Uterus (tissue), 4 donors: ENCODE results near the gene SERF2. TPM values are rescaled to one million over a fixed set of nuclear protein-coding genes. Genes with fewer than 3 reads are reported as not detected.
A peak's percentile ranks its signal among the peaks of the same experiment; 100 is the strongest.
"Not testable (repeated sequence)": the region's sequence is repeated elsewhere in the genome, so short reads cannot be mapped to it uniquely, and the experiment has no call there.

ENCODE experiments used
- DNase-seq, 2 donors: peaks; one replicate each; pipeline ENCODE4 v3.0.0-alpha.2; 2019 to 2020
- H3K27ac ChIP-seq, 2 donors: fragments of 200-600 bp; sonication (generic); 1 replicate in 1 of 2; 2 replicates in 1 of 2; pipeline ENCODE4 v1.5.1; 2016 to 2018
- H3K27me3 ChIP-seq, 2 donors: fragments of 200-600 bp; sonication (generic); one replicate each; pipeline ENCODE4 v1.5.1; 2018 to 2019; ENCODE audit warnings: control low read depth in 1 of 2
- H3K36me3 ChIP-seq, 2 donors: fragments of 200-600 bp; sonication (generic); one replicate each; pipeline ENCODE4 v1.5.1; 2019; ENCODE audit warnings: control low read depth in 1 of 2
- H3K4me1 ChIP-seq, 2 donors: fragments of 200-600 bp; sonication (generic); one replicate each; pipeline ENCODE4 v1.5.1; 2018 to 2019; ENCODE audit warnings: control low read depth in 1 of 2
- H3K4me3 ChIP-seq, 2 donors: fragments of 200-600 bp; sonication (generic); 1 replicate in 1 of 2; 2 replicates in 1 of 2; pipeline ENCODE4 v1.5.1; 2018 to 2019; ENCODE audit warnings: mild to moderate bottlenecking in 1 of 2
- H3K9me3 ChIP-seq, 2 donors: fragments of 200-600 bp; sonication (generic); one replicate each; pipeline ENCODE4 v1.5.1; 2019; ENCODE audit warnings: control low read depth in 1 of 2
- POLR2A ChIP-seq, 2 donors: fragments of 450-650 bp; IDR thresholded peaks; one replicate each; pipeline ENCODE4 v1.6.1; 2016; ENCODE audit warnings: antibody characterized with exemption in 2 of 2, mild to moderate bottlenecking in 1 of 2, moderate library complexity in 1 of 2
- intact Hi-C: fragments of 100-400 bp; cut with DNase I; formaldehyde crosslinking; loops from one replicate; pipeline ENCODE4 v1.15.1; 2023; ENCODE audit warnings: low total_unique reads
- total RNA-seq, 4 donors: library from RNA; depleted of rRNA in 3 of 4; stranded (reverse); fragments of >200 nt in 3 of 4; gene quantifications; one replicate each; pipeline versions ENCODE4 v1.1.0 to v1.2.4, GENCODE V29; 2014 to 2023
- TF ChIP-seq, protein P1 (sequence below), 4 experiments: fragments of 200-600 bp in 2 of 4; fragments of 450-650 bp in 2 of 4; sonication (generic) in 2 of 4; IDR thresholded peaks; one replicate each; pipeline ENCODE4 v1.5.1; 2016 to 2019; ENCODE audit warnings: antibody characterized with exemption in 4 of 4, mild to moderate bottlenecking in 2 of 4, moderate library complexity in 1 of 4
- donor health status: DM: yes; HTN: yes; CAD: no.

SERF2 gene
- 100 to 1,000 TPM; 131 to 715 (median 367) TPM for total RNA-seq

DNA sequence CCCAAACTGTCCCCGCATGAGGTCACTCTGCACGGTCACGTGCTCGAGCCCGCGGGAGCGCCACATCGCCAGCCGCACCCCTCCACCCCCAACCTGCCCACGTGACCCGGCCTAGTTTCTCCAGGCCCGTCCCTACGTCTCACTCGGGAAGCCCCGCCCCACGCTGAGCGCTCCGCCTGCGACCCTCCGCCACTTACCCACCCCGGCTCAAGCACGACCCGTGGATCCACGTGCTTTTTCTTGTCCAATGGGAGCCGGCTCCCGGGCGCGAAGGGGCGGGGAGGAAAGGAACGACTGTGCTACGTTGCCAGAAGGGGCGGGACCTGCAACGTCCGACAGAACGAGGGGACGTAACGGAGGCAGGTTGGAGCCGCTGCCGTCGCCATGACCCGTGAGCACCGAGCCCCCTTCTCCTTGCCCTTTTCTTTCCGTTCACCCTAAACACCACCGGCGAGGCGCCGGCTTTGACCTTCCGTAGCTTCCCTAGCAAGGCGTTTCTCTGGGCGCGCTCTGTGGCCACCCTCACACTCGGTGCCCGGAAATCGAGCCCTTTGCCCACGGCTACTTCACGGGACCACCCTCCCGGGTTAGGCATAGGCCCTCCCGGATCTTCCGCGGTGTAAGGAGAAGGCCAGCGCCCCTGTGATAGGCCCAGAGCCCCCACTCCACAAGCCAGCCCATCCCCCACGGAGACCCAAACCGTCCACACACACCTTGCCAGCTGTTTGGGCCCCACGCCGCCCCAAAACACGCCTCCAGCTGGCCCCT lies at the start of gene SERF2:
SERF2 (plus strand) TSS at position 328 of the 768 bp plus-strand sequence; CDS start at position 385, 57 bp downstream.
- peak within 1 kb of the TSS; percentile 85 to 98 for H3K4me3 ChIP-seq
- TF ChIP-seq, protein P1, sequence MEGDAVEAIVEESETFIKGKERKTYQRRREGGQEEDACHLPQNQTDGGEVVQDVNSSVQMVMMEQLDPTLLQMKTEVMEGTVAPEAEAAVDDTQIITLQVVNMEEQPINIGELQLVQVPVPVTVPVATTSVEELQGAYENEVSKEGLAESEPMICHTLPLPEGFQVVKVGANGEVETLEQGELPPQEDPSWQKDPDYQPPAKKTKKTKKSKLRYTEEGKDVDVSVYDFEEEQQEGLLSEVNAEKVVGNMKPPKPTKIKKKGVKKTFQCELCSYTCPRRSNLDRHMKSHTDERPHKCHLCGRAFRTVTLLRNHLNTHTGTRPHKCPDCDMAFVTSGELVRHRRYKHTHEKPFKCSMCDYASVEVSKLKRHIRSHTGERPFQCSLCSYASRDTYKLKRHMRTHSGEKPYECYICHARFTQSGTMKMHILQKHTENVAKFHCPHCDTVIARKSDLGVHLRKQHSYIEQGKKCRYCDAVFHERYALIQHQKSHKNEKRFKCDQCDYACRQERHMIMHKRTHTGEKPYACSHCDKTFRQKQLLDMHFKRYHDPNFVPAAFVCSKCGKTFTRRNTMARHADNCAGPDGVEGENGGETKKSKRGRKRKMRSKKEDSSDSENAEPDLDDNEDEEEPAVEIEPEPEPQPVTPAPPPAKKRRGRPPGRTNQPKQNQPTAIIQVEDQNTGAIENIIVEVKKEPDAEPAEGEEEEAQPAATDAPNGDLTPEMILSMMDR (IDR thresholded peaks at IDR 0.05) = no peak
- peak; percentile 98 to 99 for TF ChIP-seq POLR2A (IDR thresholded peaks at IDR 0.05)
- H3K36me3 ChIP-seq = no peaks in the 10 kb centered on the region
- peak; percentile 100 for DNase-seq
- H3K4me1 ChIP-seq = peaks cover 4 to 20% of the 10 kb centered on the region in 2 donors
- peak within 1 kb of the TSS; percentile 97 for H3K27ac ChIP-seq
- no peaks in the 10 kb centered on the region for H3K27me3 ChIP-seq
- intact Hi-C loops = no loop called here
- no peaks in the 10 kb centered on the region for H3K9me3 ChIP-seq

DNA sequence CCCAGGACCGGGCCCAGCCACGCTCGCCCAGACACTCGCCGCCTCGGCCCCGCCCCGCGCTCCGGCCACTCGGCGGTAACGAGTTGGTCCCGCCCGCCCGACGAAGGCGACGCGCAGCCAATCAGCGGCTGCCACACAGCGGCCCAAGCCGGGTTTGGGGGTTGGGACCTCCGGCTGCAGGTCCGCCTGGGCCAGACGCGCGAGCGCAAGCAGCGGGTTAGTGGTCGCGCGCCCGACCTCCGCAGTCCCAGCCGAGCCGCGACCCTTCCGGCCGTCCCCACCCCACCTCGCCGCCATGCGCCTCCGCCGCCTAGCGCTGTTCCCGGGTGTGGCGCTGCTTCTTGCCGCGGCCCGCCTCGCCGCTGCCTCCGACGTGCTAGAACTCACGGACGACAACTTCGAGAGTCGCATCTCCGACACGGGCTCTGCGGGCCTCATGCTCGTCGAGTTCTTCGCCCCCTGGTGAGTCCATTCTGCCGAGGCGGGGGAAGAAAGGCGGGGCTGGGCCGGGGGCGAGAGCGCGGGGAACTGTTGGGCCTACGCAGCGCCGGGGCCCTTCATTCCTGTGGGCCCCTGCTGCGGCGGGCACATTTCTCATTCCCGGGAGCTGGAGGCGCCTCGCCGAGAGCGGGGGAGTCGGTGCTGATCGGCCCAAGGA lies 45.7 kb upstream of the SERF2 start, which contains the start of gene PDIA3:
PDIA3 (plus strand) TSS at position 194 of the 658 bp plus-strand sequence; CDS start at position 296, 102 bp downstream.
- Histone ChIP-seq H3K4me3 (peak within 1 kb of the TSS; percentile 70), H3K27ac (peak within 1 kb of the TSS; percentile 86 to 88), H3K4me1 (peaks cover 0 to 16% of the 10 kb centered on the region in 2 donors)
- DNase-seq = peak; percentile 90 to 95
- H3K9me3 ChIP-seq, H3K36me3 ChIP-seq, intact Hi-C loops, H3K27me3 ChIP-seq: not testable (repeated sequence)
- TF ChIP-seq, protein P1 (IDR thresholded peaks at IDR 0.05) = peak in 1 of 4 experiments; percentile 46
- peak; percentile 96 to 99 for TF ChIP-seq POLR2A (IDR thresholded peaks at IDR 0.05)

DNA sequence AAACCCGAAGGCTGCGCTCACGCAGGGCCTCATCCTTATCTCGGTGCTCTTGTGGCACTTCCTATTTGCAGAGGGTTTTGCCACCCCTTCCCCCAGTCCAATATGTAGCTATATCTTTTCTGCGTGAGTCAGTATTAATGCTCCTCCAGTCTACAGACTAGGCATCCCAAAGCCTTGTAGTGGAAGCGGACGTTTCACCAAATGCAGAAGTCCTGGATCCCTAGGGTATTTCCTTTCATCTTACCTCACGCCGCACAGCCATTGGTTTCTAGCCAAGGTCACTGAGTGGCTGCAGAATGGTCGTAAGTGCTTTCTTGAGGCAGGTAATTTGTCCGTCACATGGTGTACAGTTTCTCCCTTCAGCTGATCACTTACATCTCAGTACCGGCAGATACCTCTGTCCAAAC lies 45.2 kb upstream of the SERF2 start:
- DNase-seq, H3K9me3 ChIP-seq, H3K27me3 ChIP-seq, intact Hi-C loops, H3K36me3 ChIP-seq: not testable (repeated sequence)
- Histone ChIP-seq H3K4me3 (peak overlapping the region; percentile 70), H3K4me1 (peaks cover 0 to 16% of the 10 kb centered on the region in 2 donors), H3K27ac (peak overlapping the region; percentile 86 to 88)

DNA sequence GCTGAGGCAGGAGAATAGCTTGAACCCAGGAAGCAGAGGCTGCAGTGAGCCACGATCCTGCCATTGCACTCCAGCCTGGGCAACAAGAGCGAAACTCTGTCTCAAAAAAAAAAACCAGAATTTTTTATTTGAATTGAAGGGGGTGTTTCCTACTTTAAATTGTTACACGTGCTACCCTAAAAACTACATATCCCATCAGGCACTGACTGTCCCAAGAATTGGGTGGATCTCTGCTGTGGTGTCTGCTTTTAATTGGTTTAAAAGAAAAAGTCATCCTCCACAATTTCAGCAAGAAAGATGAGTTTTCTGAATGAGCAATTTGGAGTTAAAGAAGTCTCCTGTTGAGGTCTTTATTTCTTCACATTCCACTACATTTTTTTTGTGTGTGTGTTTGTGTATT lies 43.7 kb upstream of the SERF2 start:
- Histone ChIP-seq H3K27ac (no peak overlapping the region), H3K4me3 (no peak overlapping the region), H3K27me3 (no peaks in the 10 kb centered on the region), H3K9me3 (no peaks in the 10 kb centered on the region), H3K4me1 (peaks cover 0 to 16% of the 10 kb centered on the region in 2 donors), H3K36me3 (no peaks in the 10 kb centered on the region)
- DNase-seq = no peak
- TF ChIP-seq, protein P1 (IDR thresholded peaks at IDR 0.05) = no peak
- TF ChIP-seq POLR2A (IDR thresholded peaks at IDR 0.05) = no peak
- intact Hi-C loops = no loop called here

DNA sequence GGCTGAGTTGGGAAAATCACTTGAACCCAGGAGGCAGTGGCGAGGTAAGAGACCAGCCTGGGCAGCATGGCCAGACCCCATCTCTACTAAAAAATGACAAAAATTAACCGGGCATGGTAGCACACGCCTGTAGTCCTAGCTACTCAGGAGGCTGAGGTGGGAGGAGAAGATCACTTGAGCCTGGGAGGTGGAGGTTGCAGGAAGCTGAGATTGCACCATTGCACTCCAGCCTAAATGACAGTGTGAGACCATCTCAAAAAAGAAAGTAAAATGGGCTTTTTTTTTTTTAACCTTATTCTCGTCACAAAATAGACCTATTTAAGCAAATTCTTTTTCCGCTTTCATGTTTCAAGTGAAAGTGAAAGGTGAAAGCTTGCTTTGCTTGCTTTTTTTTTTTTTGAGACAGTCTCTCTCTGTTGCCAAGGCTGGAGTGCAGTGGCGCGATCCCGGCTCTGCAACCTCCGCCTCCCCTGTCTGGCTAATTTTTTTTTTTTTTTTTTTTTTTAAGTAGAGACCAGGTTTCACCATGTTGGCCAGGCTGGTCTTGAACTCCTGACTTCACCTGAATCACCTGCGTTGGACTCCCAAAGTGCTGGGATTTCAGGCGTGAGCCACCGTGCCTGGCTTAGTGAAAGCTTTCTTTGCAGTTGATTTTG lies 42.3 kb upstream of the SERF2 start:
- H3K4me1 ChIP-seq = peaks cover 0 to 16% of the 10 kb centered on the region in 2 donors
- intact Hi-C loops = no loop called here
- H3K4me3 ChIP-seq = no peak overlapping the region
- no peak for DNase-seq
- H3K36me3 ChIP-seq = no peaks in the 10 kb centered on the region
- TF ChIP-seq, protein P1 (IDR thresholded peaks at IDR 0.05) = no peak
- no peak for TF ChIP-seq POLR2A (IDR thresholded peaks at IDR 0.05)
- no peaks in the 10 kb centered on the region for H3K27me3 ChIP-seq
- no peaks in the 10 kb centered on the region for H3K9me3 ChIP-seq
- no peak overlapping the region for H3K27ac ChIP-seq
